GM18870 (cell line): ENCODE results near the gene PTGS2.

Experiments used
- ATAC-seq: cut with Tn5 transposase; IDR thresholded peaks from one replicate; pipeline ENCODE4 v1.9.1; 2021; ENCODE audit warnings: moderate library complexity; ENCODE audit not compliant: unreplicated experiment

Gene PTGS2

GRCh38 chr1:186680245-186681061 lies at the start of gene PTGS2:
PTGS2 (minus strand) TSS chr1:186680423; CDS start chr1:186680290, 133 bp downstream.
- peak; percentile 91 for ATAC-seq

GRCh38 chr1:186722711-186723309 lies 42.6 kb upstream of the PTGS2 start:
- ATAC-seq = no peak

GRCh38 chr1:186717286-186717685 lies 37.1 kb upstream of the PTGS2 start:
- no peak for ATAC-seq

- ATAC-seq = no peak
Observed at GRCh38 chr1:186715887-186716809, 35.9 kb upstream of the PTGS2 start.

GRCh38 chr1:186710696-186711095 lies 30.5 kb upstream of the PTGS2 start:
- no peak for ATAC-seq

- no peak for ATAC-seq
Observed at GRCh38 chr1:186708694-186709097, 28.5 kb upstream of the PTGS2 start.

- no peak for ATAC-seq
Observed at GRCh38 chr1:186703209-186703766, 23.1 kb upstream of the PTGS2 start.

GRCh38 chr1:186700722-186701121 lies 20.5 kb upstream of the PTGS2 start:
- no peak for ATAC-seq

- ATAC-seq = no peak
Observed at GRCh38 chr1:186699519-186699918, 19.3 kb upstream of the PTGS2 start.

GRCh38 chr1:186689907-186690306 lies 9.7 kb upstream of the PTGS2 start:
- ATAC-seq = no peak

- ATAC-seq = no peak
Observed at GRCh38 chr1:186689376-186689775, 9.2 kb upstream of the PTGS2 start.

GRCh38 chr1:186683652-186684410 lies 3.6 kb upstream of the PTGS2 start:
- ATAC-seq = peak; percentile 40

GRCh38 chr1:186682736-186683135 lies 2.5 kb upstream of the PTGS2 start:
- ATAC-seq = no peak

GRCh38 chr1:186681801-186682200 lies 1.6 kb upstream of the PTGS2 start:
- no peak for ATAC-seq

GRCh38 chr1:186681121-186681520 lies 898 bp upstream of the PTGS2 start:
- ATAC-seq = no peak

- ATAC-seq = no peak
Observed at GRCh38 chr1:186679924-186680244, 339 bp downstream of the PTGS2 start.

GRCh38 chr1:186678155-186678554 lies 2.1 kb downstream of the PTGS2 start:
- no peak for ATAC-seq

- no peak for ATAC-seq
Observed at GRCh38 chr1:186672596-186672995, 7.6 kb downstream of the PTGS2 start.

- no peak for ATAC-seq
Observed at GRCh38 chr1:186672131-186672530, 8.1 kb downstream of the PTGS2 start.

- no peak for ATAC-seq
Observed at GRCh38 chr1:186671136-186671825, 8.9 kb downstream of the PTGS2 start.
